ENCODE measurements around the gene SERPINA6.
"Not testable (repeated sequence)": the region's sequence is repeated elsewhere in the genome, so short reads cannot be mapped to it uniquely, and the experiment has no call there.

Gene SERPINA6, protein sequence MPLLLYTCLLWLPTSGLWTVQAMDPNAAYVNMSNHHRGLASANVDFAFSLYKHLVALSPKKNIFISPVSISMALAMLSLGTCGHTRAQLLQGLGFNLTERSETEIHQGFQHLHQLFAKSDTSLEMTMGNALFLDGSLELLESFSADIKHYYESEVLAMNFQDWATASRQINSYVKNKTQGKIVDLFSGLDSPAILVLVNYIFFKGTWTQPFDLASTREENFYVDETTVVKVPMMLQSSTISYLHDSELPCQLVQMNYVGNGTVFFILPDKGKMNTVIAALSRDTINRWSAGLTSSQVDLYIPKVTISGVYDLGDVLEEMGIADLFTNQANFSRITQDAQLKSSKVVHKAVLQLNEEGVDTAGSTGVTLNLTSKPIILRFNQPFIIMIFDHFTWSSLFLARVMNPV

DNA sequence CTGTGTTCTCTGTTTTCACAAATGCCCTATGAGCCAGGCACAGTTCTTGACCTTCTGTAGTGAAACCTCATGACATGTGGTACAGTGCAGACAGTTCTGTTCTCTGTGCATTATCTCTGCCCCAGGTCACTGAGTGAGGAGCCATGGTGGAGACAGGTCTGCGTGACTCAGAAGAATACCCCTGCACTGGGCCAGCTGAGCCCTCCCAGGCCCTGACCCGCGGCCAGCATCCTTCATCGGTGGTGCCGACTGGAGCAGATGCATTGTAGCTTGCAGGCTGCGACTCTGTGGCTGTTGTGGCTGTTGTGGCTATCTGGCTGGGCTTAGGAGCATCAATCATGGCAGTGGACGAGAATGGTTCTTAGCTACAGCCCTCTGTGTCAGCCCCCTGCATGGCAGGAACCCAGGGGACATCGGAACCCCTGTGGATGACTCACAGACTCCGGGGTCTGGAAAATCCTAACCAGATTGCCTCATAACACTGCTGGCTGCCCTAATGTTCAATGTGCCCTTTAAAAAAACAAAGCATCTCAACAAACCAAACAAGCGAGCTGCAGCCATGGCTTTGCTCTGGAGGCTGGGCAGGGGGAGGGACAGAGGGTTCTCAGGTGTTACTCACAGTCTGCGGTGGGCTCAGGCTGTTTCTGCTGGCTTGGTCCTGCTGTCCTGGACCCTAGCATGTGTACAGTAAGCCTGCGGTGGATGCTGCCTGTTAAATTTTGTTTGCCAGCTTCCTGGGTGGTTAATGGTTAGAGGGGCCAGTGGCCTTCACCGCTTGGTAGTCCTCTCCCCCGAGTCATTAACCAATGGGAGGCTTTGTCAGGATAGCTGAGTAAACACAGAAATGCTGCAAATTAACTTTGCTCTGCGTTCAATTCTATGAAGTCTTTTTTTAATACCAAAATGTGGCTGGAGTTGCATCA is at the start of gene SERPINA6:
SERPINA6 (minus strand) TSS at position 689 of the 923 bp plus-strand sequence. CDS start 8,688 bp downstream, outside the sequence.
- no peak for DNase-seq

DNA sequence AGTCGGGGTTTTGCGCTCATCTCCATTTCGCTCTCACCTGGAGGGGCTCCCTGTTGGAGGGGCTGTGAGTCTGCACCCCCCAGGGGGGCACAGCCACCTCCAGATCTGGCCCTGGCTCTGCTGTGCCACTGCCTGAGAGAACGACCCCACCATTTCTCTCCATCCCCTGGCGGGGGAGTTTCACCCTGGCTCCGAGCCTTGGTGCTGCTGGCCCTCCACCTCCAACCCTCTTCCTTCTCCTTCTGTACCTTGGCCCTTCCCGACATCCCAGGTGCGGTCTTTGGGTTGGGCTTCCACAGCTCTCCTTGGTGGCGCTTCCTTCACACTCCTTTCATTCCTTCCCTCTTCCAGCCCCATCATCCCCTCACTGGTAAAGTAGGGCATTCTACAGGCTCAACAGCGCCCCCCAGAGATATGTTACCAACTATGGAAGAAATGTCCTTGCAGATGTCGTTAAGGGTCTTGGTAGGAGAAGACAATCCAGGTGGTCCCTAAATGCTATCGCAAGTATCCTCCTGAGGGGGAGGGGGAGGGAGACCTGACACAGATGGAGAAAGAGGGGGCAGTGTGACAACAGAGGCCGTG is 49.0 kb upstream of the SERPINA6 start:
- DNase-seq, result no peak

DNA sequence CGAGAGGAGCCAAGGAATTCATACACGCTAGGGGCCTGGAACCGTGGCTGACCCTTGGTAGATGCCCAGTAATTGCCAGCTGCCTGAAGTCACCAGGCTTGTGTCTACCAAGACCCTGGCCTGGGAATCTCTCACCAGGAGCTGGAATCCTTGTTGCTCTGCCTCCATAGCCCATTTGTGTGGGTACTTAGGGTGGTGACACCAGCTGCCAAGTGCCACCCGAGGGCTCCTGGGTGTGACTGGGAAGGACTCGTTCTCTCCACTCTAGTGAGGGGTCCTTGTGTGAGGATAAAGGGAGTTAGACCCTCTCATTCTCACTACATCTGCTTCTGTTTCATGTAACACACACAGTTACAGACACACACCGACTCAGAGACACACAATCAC is 47.4 kb upstream of the SERPINA6 start:
- DNase-seq, result no peak

DNA sequence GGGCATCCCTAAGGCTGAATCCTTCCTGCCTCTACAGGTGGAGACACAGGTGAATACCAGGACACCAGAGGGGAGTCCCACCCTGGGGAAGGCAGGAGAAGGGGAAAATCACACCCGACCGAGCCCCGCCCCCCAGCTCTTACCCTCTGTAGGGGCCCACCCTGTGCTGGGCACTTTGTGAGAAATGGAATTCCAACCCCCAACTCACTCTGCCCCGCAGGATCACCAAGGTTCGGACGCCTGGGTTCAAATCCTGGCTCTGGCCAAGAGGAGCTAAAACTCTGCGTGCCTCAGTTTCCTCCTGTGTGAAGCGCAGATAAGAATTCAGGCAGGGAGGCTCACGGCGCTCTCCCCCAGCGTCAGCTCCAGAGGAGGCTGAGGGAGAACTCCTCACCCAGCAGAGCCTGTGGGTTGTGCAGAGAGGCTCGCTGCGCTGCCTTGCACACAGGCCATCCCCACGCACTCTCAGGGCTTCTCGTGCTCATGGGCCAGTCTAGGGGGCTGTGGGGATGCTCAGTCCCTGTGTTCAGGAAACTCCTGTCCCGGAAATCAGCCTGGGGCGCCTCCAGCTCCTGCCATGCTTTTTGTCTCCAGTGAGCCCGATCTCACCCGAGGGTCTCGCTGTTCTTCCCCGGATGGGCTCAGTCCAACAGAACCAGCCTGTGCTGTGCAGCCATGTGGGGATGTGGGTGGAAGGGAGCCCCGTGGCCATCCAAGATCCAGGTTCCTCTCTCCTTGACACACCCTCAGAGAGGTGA is 46.8 kb upstream of the SERPINA6 start:
- not testable (repeated sequence) for DNase-seq

DNA sequence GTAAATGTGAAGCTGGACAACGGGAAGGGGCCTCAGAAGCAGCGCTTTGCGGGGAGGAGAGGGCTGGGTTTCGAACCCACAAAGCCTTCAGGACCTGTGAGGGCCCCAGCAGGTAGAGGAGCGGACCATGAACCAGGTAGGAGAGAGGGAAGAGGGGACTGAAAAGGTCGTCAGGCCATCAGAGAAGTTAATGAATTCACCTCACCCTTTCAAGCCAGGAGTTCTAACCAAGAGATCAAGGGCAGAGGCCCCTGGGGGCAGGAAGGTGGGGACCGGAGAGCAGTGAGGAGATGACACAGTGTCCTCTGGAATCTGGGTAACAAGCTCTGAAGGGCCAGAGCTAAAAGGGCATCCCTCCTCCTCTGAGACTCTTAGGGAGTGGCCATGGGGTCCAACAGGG is 45.8 kb upstream of the SERPINA6 start:
- DNase-seq, result no peak

DNA sequence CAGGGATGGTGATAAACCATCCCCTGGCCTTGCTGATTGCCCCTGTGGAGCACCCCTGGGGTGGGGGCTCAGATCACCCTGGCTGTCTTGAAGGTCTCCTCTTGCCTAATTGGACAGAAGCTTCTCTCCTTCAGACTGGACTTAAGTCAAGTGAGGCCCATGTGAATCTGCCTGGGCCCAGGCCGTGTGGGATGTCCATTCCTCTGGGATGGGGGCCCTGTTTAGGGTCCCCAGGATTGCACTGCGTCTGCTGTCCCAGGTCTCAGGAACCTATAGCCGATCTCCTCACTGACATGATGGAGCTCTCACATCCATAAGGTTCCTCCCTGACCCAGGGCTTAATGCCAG is 45.1 kb upstream of the SERPINA6 start:
- no peak for DNase-seq

DNA sequence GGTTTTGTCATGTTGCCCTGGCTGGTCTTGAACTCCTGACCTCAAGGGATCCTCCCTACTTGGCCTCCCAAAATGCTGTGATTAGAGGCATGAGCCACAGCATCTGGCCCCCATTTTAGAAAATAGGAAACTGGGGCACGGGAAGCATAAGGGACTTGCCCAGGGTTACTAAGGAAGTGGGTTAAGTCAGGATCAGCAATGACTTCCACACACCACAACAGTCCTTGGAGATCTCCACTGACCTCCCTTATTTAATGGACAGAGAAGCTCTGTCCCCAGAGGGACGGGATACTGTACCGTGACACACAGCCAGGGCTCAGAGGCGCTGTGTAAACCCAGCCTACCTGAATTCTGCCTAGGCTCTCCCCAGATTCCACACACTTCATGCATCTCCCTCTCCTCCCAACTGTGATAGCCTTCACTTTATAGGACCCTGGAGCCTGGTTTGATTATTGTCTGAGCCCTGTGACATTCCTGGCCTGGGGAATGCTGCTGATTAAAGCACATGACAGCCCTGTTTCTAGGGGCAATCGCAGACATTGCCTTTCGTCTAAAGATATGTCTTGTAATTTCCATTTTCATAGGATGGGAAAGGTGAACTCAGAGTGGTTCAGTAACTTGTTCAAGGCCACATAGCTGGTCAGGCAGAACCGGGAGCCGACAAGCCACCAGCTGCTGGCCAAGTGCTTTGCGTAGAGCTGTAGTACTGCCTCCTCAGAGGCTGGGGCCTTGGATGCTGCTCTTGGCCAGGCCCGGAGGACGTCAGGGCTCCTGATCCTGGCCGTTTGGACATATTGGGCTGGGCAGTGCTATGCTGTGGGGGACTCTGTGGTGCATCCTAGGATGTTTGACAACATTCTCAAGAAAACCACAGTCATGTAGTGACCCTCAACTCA is 44.5 kb upstream of the SERPINA6 start:
- DNase-seq, result no peak

DNA sequence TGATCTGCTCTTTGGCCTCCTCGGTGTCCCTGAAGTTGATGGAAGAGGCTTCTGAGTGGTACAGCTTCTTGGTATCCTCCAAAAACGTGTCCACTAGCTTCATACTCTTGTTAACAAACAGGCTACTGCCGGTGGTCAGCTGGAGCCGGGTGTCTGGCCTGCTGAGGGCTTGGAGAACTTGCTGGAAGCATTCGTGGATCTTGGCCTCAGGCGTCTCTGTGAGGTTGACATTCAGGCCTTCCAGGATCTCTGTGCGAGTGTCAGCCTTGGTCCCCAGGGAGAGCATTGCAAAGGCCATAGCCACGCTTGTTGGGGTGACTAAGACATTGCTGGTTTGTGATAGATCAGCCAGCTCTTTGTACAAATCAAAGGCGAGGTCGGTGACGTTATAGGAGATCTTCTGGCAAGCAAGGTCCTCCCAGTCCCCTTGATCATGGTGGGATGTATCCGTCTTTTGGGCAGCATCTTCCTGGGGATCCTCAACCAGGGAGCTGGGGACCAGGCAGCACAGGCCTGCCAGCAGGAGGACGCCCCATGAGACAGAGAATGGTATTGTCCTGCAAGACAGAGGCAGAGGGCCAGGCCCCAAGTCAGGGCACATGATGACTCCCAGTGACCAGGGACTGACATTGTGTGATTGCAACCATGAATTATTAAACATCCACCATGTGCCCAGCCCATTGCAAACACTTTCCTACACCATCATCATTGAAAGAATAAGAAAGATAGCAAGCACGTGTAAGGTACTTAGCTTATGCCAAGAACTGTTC is 43.2 kb upstream of the SERPINA6 start, which contains the start of gene SERPINA2:
SERPINA2 (minus strand) TSS at position 553 of the 770 bp plus-strand sequence.
- DNase-seq, result no peak

DNA sequence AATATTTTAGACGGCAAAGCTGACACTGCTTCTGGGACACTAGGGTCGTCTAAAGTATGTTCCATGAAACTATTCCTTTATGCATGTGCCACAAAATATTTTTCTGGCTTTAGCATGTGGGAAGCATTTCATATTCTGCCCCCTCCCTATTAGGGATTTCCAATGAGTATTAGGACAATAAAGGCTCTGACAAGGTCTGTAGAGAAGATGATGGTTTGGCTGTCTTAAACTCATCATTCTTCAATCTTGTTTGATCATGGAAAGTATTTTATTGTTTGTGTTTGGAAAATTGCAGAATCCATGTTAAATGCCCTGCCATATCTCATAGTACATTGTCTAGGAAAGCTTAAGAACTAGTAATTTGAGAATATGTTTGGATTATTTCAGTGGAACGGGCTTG is 42.5 kb upstream of the SERPINA6 start:
- DNase-seq, result no peak

DNA sequence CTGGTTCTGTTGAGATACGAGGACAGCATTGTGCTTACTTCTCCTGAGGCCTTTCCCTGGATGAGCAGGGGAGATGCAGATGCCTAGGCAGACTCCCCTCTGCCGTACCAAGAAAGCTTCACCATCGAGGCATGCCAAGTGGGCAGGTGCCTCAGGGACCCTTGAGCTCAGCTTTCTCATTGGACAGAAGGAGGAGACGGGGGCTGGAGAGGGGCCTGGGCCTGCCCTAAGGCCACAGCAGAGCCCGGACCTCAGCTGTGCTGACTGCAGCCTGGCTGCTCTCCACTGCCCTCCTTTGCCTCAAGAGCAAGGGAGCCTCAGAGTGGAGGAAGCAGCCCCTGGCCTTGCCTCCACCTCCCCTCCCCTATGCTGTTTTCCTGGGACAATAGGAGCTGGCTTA is 41.8 kb upstream of the SERPINA6 start:
- no peak for DNase-seq

DNA sequence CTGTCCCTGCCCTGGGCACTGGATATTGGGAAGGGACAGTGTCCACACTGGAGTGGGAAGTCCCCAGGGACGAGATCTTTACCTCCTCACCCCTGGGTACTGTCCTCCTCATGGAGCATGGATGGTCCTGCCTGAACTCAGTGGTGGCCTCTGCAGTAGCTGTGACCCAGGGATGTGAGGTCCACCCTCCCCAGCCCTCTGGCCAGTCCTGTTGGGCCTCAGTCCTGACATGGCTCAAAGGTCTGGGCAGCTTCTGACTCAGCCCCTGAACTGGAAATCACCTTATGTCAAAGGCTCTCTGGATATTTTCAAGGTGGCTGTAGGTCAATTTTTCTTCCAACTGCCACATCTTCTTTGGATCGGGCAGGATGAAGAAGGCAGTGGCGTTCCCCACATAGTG is 40.9 kb upstream of the SERPINA6 start:
- DNase-seq, result no peak

DNA sequence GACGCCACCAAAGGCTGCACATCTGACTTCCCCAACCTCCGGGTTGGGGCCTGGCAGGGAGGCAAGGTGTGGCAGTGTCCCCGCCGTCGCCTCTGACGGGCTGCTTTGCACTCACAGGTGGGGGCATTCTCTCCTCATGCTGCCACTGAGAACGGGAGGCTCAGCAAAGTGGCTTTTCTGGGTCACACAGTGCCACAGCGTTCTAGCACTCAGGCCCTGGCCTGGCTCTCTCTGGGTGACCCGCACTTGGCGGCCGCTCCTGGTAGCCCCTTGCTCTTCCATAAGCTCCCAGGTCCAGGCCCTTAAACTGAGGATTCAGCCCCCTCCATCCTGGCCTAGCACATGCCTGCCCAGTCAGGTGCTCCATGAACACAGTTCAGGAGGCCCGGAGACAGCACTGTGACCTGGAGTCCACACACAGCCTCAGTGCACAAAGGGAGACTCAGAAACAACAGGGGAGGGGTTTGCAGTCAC is 40.1 kb upstream of the SERPINA6 start:
- no peak for DNase-seq

DNA sequence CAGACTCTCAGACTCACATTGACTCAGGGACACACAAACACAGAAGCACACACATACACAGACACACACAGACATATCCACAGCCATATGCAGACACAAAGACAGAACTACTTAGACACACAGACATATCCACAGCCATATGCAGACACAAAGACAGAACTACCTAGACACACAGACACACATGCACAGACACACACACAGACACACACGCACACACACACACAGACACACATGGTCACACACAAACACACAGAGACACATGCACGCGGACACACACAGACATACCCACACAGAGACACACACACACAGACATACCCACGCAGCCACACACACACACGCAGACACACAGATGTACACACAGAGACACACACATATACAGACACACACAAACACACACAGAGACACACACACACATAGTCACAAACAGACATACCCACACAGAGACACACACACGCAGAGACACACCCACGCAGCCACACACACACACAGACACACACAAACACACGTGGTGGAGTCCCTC is 39.5 kb upstream of the SERPINA6 start:
- no peak for DNase-seq

DNA sequence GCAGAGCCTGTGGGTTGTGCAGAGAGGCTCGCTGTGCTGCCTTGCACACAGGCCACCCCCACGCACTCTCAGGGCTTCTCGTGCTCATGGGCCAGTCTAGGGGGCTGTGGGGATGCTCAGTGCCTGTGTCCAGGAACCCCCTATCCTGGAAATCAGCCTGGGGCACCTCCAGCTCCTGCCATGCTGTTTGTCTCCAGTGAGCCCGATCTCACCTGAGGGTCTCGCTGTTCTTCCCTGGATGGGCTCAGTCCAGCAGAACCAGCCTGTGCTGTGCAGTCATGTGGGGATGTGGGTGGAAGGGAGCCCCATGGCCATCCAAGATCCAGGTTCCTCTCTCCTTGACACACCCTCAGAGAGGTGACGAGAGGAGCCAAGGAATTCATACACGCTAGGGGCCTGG is 38.5 kb upstream of the SERPINA6 start:
- DNase-seq, result no peak

DNA sequence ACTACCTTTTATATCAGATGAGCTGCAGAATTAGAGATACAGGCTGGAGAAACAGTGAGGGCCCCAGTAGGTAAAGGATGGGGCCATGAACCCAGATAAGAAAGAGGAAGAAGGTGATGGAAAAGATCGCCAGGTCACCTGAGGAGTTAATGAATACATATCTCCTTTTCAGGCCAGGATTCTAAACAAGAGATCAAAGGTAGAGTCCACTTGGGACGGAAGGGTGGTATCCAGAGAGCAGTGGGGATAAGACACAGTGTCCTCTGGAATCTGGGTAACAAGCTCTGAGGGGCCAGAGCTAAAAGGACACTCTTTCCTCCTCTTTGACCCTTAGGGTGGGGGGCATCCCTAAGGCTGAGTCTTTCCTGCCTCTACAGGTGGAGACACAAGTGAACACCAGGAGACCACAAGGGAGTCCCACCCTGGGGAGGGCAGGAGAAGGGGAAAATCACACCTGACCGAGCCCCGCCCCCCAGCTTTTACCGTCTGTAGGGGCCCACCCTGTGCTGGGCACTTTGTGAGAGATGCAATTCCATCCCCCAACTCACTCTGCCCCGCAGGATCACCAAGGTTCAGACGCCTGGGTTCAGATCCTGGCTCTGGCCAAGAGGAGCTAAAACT is 37.9 kb upstream of the SERPINA6 start:
- DNase-seq, result no peak

DNA sequence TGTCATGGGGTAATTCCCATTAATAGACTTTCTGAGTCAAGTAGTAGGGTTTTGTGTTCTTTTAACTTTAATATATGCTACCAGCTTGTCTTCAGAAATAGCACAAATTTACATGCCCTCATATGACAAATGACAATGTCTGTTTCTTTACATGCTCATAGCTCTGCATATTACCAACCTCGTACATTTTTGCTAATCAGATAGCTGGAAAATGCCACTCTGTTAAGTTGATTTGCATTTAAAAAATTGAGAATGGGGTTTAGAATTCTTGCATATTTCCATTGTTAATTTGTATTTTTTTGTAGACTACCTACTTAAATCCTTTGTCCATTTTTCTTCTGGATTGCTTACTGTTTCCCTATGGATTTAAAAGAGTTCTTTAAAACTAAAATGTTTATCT is 34.0 kb upstream of the SERPINA6 start:
- no peak for DNase-seq

DNA sequence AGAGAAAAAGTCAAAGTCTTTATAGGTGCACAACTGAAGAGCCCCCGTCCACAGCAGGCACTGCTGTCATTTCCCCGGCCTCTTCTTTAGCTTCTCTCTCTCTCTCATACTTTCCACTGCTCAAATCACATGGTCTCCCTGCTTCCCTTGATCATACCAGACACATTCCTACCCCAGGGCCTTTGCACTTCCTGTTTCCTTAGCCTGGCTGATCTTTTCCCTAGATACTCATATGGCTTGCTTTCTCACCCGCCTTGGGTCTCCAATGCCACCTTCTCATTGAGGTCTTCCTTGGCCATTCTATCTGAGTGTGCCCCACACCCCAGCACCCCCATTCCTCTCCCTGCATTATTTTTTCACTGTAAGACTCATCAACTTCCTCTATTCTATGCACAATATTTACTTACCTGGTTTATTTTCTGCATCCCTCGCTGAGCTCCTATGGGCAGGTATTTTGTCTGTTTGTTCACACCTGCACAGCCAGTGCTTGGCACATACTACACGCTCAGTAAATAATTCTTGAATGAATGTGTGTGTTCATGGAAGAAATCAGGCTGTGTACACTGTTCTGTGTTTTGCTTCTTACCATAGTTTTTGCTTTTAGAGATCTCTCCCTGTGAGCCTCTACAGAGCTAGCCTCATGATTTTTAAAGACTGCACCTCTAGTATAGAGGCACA is 33.4 kb upstream of the SERPINA6 start:
- DNase-seq, result no peak

DNA sequence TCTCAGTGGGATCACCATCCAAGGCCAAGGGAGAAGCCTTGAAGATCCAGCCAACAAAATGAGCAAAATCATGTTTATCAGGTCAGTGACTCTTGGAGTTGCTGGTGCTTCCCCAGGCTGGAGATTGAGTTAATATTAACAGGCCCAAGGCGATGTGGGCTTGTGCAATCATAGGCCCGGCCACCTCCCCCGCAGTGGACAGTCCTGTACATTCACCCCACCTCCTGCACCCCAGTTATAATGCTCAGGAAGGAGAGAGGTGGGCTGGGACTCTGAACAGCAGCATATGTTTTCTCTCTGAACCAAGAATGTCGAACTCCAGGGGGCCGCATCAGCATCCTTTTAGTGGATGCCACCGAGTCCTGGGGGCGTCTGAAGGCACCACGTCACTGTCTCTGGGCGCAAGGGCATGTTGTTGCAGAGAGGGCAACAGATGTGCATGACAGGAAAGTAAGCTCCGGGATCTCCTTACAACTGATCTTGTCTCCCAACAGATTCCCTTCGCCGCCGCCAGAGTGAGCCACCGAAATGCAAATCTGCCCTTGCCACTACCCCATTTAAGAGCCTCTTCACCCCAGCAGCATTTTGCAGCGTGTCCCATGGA is 32.2 kb upstream of the SERPINA6 start:
- DNase-seq, result no peak

DNA sequence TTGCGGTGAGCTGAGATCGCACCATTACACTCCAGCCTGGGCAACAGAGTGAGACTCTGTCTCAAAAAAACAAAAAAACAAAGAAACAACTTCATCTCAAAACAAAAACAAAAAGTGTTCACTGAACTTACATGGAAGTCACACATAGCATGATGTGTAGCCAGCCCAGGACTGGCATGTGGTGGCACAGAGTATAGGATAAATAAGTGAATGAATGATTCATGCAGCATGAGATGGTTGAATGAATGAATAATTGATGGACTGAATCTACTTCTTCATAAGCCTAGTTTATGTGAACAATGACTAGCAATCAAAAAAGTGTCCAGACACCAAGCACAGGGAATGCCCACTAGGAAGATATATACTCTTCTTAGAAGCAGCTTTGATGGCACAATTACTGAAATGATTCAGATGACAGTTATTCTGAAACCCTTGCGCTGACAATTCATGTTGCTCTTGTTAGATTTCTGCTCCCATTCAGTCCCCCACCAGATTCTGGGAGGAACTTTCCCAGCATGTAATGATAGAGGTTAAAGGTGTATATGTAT is 31.6 kb upstream of the SERPINA6 start:
- DNase-seq, result no peak
